MCF 10A (cell line): ENCODE measurements around the gene VARS2. TPM values are rescaled to one million over a fixed set of nuclear protein-coding genes. Genes with fewer than 3 reads are reported as not detected.

Experiments
- BruUV-seq: library from RNA; stranded (reverse); fragments of 400-500 nt; replicated peaks from 2 replicates; lab custom pipeline; 2021; lab: Mats Ljungman, UMichigan
- CTCF ChIA-PET: fragments of 300-600 bp; sonication (Branson Sonifier 250); formaldehyde crosslinking; extraction: SDS; loops from one replicate; lab custom pipeline; 2021; ENCODE audit warnings: antibody characterized with exemption, inconsistent platforms; lab: Yijun Ruan, JAX
- POLR2A ChIA-PET: fragments of 300-600, 350-650 bp; sonication (Branson Sonifier 250); formaldehyde crosslinking; extraction: SDS; loops from one replicate; lab custom pipeline; 2020; ENCODE audit warnings: antibody characterized with exemption, inconsistent platforms; lab: Yijun Ruan, JAX
- DNase-seq: peaks from one replicate; pipeline ENCODE4 v3.0.0-alpha.2; 2018; ENCODE audit not compliant: unreplicated experiment
- H3K27ac Mint-ChIP-seq: one replicate; pipeline ENCODE4 v1.8.0; 2022; ENCODE audit warnings: mild to moderate bottlenecking, low read depth, mixed read lengths; ENCODE audit not compliant: unreplicated experiment
- H3K27me3 Mint-ChIP-seq: one replicate; pipeline ENCODE4 v1.8.0; 2022; ENCODE audit warnings: mixed read lengths; ENCODE audit not compliant: insufficient read depth, unreplicated experiment
- H3K36me3 Mint-ChIP-seq: one replicate; pipeline ENCODE4 v1.8.0; 2022; ENCODE audit warnings: mild to moderate bottlenecking, moderate library complexity, mixed read lengths; ENCODE audit not compliant: insufficient read depth, unreplicated experiment
- H3K4me1 Mint-ChIP-seq: one replicate; pipeline ENCODE4 v1.8.0; 2022; ENCODE audit warnings: mixed read lengths; ENCODE audit not compliant: insufficient read depth, unreplicated experiment
- H3K4me3 Mint-ChIP-seq: one replicate; pipeline ENCODE4 v1.8.0; 2022; ENCODE audit warnings: mild to moderate bottlenecking, moderate library complexity, mixed read lengths; ENCODE audit not compliant: unreplicated experiment
- H3K9me3 Mint-ChIP-seq: one replicate; pipeline ENCODE4 v1.8.0; 2022; ENCODE audit warnings: mixed read lengths; ENCODE audit not compliant: unreplicated experiment
- CTCF ChIP-seq: fragments of 200-600 bp; IDR thresholded peaks from one replicate; pipeline ENCODE4 v1.8.0; 2022; ENCODE audit warnings: antibody characterized with exemption, mild to moderate bottlenecking; ENCODE audit not compliant: unreplicated experiment
- intact Hi-C: fragments of 100-400 bp; cut with micrococcal nuclease; formaldehyde crosslinking; loops from 2 replicates; pipeline ENCODE4 v1.14.1; 2022
- total RNA-seq: library from RNA; stranded (reverse); gene quantifications from 2 replicates; pipeline ENCODE4 v1.2.3, GENCODE V29; 2022

Gene VARS2
- total RNA-seq, 1 experiment from 2014 or later = 52.7 TPM

- BruUV-seq = no TSS peak
These were observed 40.8 kb downstream of the VARS2 start for GRCh38 chr6:30954631-30955366.

GRCh38 chr6:30955367-30956042, 41.5 kb downstream of the VARS2 start:
- ChIA-PET CTCF (interaction anchor here (0.6 to 0.8 kb wide), 2 partner anchors 40 to 115 kb away, joined by 3 read pairs; no protein-coding TSS in a partner anchor), POLR2A (interaction anchor here (1.4 kb wide), 1 partner anchor 11 kb away, joined by 4 read pairs; no protein-coding TSS in a partner anchor)
- intact Hi-C loops = no loop called here
- no peak overlapping the region for H3K4me3 Mint-ChIP-seq
- BruUV-seq = no TSS peak
- no peaks in the 10 kb centered on the region for H3K9me3 Mint-ChIP-seq
- no peak for TF ChIP-seq CTCF
- H3K36me3 Mint-ChIP-seq = no peaks in the 10 kb centered on the region
- DNase-seq = no peak
- no peaks in the 10 kb centered on the region for H3K4me1 Mint-ChIP-seq
- H3K27me3 Mint-ChIP-seq = no peaks in the 10 kb centered on the region
- no peak overlapping the region for H3K27ac Mint-ChIP-seq

More at GRCh38 chr6:30954631-30955366, 40.8 kb downstream of the VARS2 start:
- H3K4me3 Mint-ChIP-seq = no peak overlapping the region
- ChIA-PET CTCF (no interaction called here), POLR2A (no interaction called here)
- no peak for DNase-seq
- intact Hi-C loops = no loop called here
- TF ChIP-seq CTCF = no peak
- H3K27me3 Mint-ChIP-seq = no peaks in the 10 kb centered on the region
- no peak overlapping the region for H3K27ac Mint-ChIP-seq
- peaks cover 3% of the 10 kb centered on the region for H3K9me3 Mint-ChIP-seq
- no peaks in the 10 kb centered on the region for H3K36me3 Mint-ChIP-seq
- no peaks in the 10 kb centered on the region for H3K4me1 Mint-ChIP-seq

- Mint-ChIP-seq H3K36me3 (peaks cover 4% of the 10 kb centered on the region), H3K27ac (no peak overlapping the region), H3K9me3 (no peaks in the 10 kb centered on the region), H3K27me3 (no peaks in the 10 kb centered on the region), H3K4me1 (peaks cover 8% of the 10 kb centered on the region), H3K4me3 (no peak overlapping the region)
- DNase-seq = no peak
- TF ChIP-seq CTCF = no peak
- CTCF ChIA-PET = interaction anchor here (0.6 kb wide), 1 partner anchor 124 kb away, joined by 3 read pairs; no protein-coding TSS in a partner anchor
- POLR2A ChIA-PET = no interaction called here
- intact Hi-C loops = no loop called here
- BruUV-seq = no TSS peak
These were observed 43.7 kb downstream of the VARS2 start for GRCh38 chr6:30957716-30958115.
